Adrenal gland (tissue), 19 donors: Measurements from ENCODE around the gene RAG1. TPM values are rescaled to one million over a fixed set of nuclear protein-coding genes. Genes with fewer than 3 reads are reported as not detected.

Experiments used
- DNase-seq, 7 donors: peaks; one replicate each; pipeline ENCODE4 v3.0.0-alpha.2; 2019 to 2020
- H3K27ac ChIP-seq, 5 donors: fragments of 200-600 bp; sonication (generic) in 4 of 5; 1 replicate in 3 of 5; 2 replicates in 2 of 5; pipeline versions ENCODE4 v1.5.1 to v1.8.0; 2016 to 2020; ENCODE audit warnings: mild to moderate bottlenecking in 1 of 5
- H3K27me3 ChIP-seq: fragments of 200-600 bp; 2 replicates; pipeline ENCODE4 v1.8.0; 2021
- H3K36me3 ChIP-seq, 2 donors: fragments of 200-600 bp; replicated peaks in 1 of 2; 1 replicate in 1 of 2; 2 replicates in 1 of 2; pipeline versions ENCODE4 v1.5.1 to v1.8.0; 2018 to 2022
- H3K4me1 ChIP-seq, 2 donors: fragments of 200-600 bp; replicated peaks in 1 of 2; 1 replicate in 1 of 2; 2 replicates in 1 of 2; pipeline versions ENCODE4 v1.5.1 to v1.8.0; 2018 to 2021
- H3K4me3 ChIP-seq, 4 donors: fragments of 200-600 bp; sonication (generic) in 3 of 4; one replicate each; pipeline ENCODE4 v1.5.1; 2016 to 2018
- H3K9me3 ChIP-seq, 3 donors: fragments of 200-600 bp; sonication (generic) in 1 of 3; replicated peaks in 1 of 3; 1 replicate in 2 of 3; 2 replicates in 1 of 3; pipeline versions ENCODE4 v1.5.1 to v1.8.0; 2016 to 2021
- CTCF ChIP-seq, 6 experiments: fragments of 450-650 bp in 4 of 6; fragments of 200-600 bp in 2 of 6; sonication (generic) in 1 of 6; IDR thresholded peaks; 1 replicate in 5 of 6; 2 replicates in 1 of 6; pipeline versions ENCODE4 v1.5.1 to v1.8.0; 2016 to 2021; ENCODE audit warnings: antibody characterized with exemption in 6 of 6, mild to moderate bottlenecking in 2 of 6, moderate library complexity in 1 of 6
- POLR2A ChIP-seq, 2 donors: fragments of 450-650 bp; IDR thresholded peaks; one replicate each; pipeline ENCODE4 v1.6.1; 2017; ENCODE audit warnings: antibody characterized with exemption in 2 of 2, mild to moderate bottlenecking in 2 of 2, moderate library complexity in 1 of 2
- WGBS, 4 donors: extraction: QIAGEN DNeasy Blood & Tissue Kit in 2 of 4; methylation state at CpG; one replicate each; pipeline versions ENCODE4 v1.1.5 to v1.1.7; 2013 to 2017; 5-methylcytosine and 5-hydroxymethylcytosine counted together
- intact Hi-C, 2 donors: fragments of 100-400 bp; cut with DNase I; formaldehyde crosslinking; loops; one replicate each; pipeline versions ENCODE4 v1.14.1 to v1.15.0; 2022 to 2023
- long read RNA-seq, 10 donors: library from polyadenylated mRNA in 3 of 10; unstranded in 2 of 10; stranded (forward) in 1 of 10; transcript quantifications; one replicate each; pipeline ENCODE4 v2.0.0 and lab custom pipeline, GENCODE V29; 2021 to 2026
- polyA plus RNA-seq, 3 donors: library from polyadenylated mRNA; stranded (reverse); fragments of 200-250 nt in 2 of 3; fragments of 350-450 nt in 1 of 3; fragmentation: Illumina TruSeq in 1 of 3; extraction: RNeasy Lipid Tissue Mini Kit (QIAGEN cat#74804) in 1 of 3; gene quantifications; one replicate each; pipeline ENCODE4 v1.2.3, GENCODE V29; 2013 to 2014
- total RNA-seq, 9 donors: library from RNA; depleted of rRNA in 4 of 9; stranded (reverse); fragments of >200 nt in 4 of 9; fragments of 120-200 nt in 1 of 9; fragmentation: NEBNext Ultra II Directional in 1 of 9; extraction: Animal tissue kit (Norgen Biotek cat#: 25700) in 1 of 9; gene quantifications; one replicate each; pipeline versions ENCODE4 v1.1.0 to v1.2.4, GENCODE V29; 2013 to 2023
- donor health status: healthy with polysubstance abuse.
- donor health status: Bipolar disorder and iron deficiency.
- donor health status: DM: yes; HTN: yes; CAD: no.
- donor health status: DM: no; HTN: no; CAD: no.
- donor health status: DM: no; HTN: no; CAD: no.
- donor health status: DM: yes; HTN: yes; CAD: no.

Gene RAG1
- total RNA-seq (1 to 10 TPM; 1.1 to 3.5 (median 2.0) TPM), polyA plus RNA-seq (1 to 10 TPM in 1 of 3 donors, under 1 TPM in 2; 0.17 to 1.3 (median 0.97) TPM)
- long read RNA-seq, donor 1 = 0 reads
- long read RNA-seq, donor 2 = 0 reads
- long read RNA-seq, donor 3, full-length matches to known transcripts = 4 of 4 reads
- long read RNA-seq, donor 3, partial matches to known transcripts = 0 of 4 reads
- long read RNA-seq, donor 3, other reads (novel, unspliced or antisense) = 0 of 4 reads
- long read RNA-seq, donor 4 = 0 reads
- long read RNA-seq, donor 5, partial matches to known transcripts = 0 of 1 reads
- long read RNA-seq, donor 5, other reads (novel, unspliced or antisense) = 1 of 1 reads
- long read RNA-seq, donor 6 = 0 reads
- long read RNA-seq, donor 7 = 0 reads
- long read RNA-seq, donor 8 = 0 reads
- long read RNA-seq, donor 9, full-length matches to known transcripts = 1 of 1 reads
- long read RNA-seq, donor 9, partial matches to known transcripts = 0 of 1 reads
- long read RNA-seq, donor 9, other reads (novel, unspliced or antisense) = 0 of 1 reads
- long read RNA-seq, donor 10 = 0 reads

GRCh38 chr11:36567694-36568093 is at the start of gene RAG1:
Gene RAG1, plus strand, starts transcription at chr11:36568007. Its CDS starts 5,298 bp downstream, at chr11:36573305.
- WGBS, 4 donors = 90 to 100% (median 93%) methylated on average over 1 of the region's 1 CpG
- TF ChIP-seq POLR2A (IDR thresholded peaks at IDR 0.05) (no peak), CTCF (IDR thresholded peaks at IDR 0.05) (no peak)
- Histone ChIP-seq H3K4me1 (peaks cover 0 to 5% of the 10 kb centered on the region in 2 donors), H3K4me3 (no peak within 1 kb of the TSS), H3K9me3 (no peaks in the 10 kb centered on the region), H3K27ac (no peak within 1 kb of the TSS), H3K36me3 (no peaks in the 10 kb centered on the region), H3K27me3 (no peaks in the 10 kb centered on the region)
- DNase-seq = no peak
- intact Hi-C loops = loop anchor here (5.0 kb wide), 2 partner anchors 105 to 180 kb away; no protein-coding TSS in a partner anchor

- Histone ChIP-seq H3K4me1 (no peaks in the 10 kb centered on the region), H3K27me3 (no peaks in the 10 kb centered on the region), H3K36me3 (no peaks in the 10 kb centered on the region), H3K4me3 (no peak overlapping the region), H3K9me3 (no peaks in the 10 kb centered on the region), H3K27ac (no peak overlapping the region)
- TF ChIP-seq CTCF (IDR thresholded peaks at IDR 0.05) (no peak), POLR2A (IDR thresholded peaks at IDR 0.05) (no peak)
- intact Hi-C loops = no loop called here
- no peak for DNase-seq
Observed at GRCh38 chr11:36530840-36531239, 37.0 kb upstream of the RAG1 start.

GRCh38 chr11:36532941-36533601 is 34.7 kb upstream of the RAG1 start:
- DNase-seq = no peak
- TF ChIP-seq CTCF (IDR thresholded peaks at IDR 0.05) = no peak
- no peak for TF ChIP-seq POLR2A (IDR thresholded peaks at IDR 0.05)
- intact Hi-C loops = no loop called here
- no peaks in the 10 kb centered on the region for H3K4me1 ChIP-seq
- no peaks in the 10 kb centered on the region for H3K9me3 ChIP-seq
- no peak overlapping the region for H3K27ac ChIP-seq
- H3K27me3 ChIP-seq = no peaks in the 10 kb centered on the region
- 46 to 54% (median 52%) methylated on average over 5 to 8 of the region's 8 CpGs for WGBS, 4 donors
- no peaks in the 10 kb centered on the region for H3K36me3 ChIP-seq
- H3K4me3 ChIP-seq = no peak overlapping the region

- no peaks in the 10 kb centered on the region for H3K27me3 ChIP-seq
- no peak overlapping the region for H3K27ac ChIP-seq
- intact Hi-C loops = no loop called here
- 77 to 84% (median 81%) methylated on average over 3 of the region's 3 CpGs for WGBS, 4 donors
- no peaks in the 10 kb centered on the region for H3K4me1 ChIP-seq
- TF ChIP-seq CTCF (IDR thresholded peaks at IDR 0.05) (no peak), POLR2A (IDR thresholded peaks at IDR 0.05) (no peak)
- no peaks in the 10 kb centered on the region for H3K9me3 ChIP-seq
- no peak overlapping the region for H3K4me3 ChIP-seq
- no peak for DNase-seq
- no peaks in the 10 kb centered on the region for H3K36me3 ChIP-seq
Observed at GRCh38 chr11:36534276-36534840, 33.4 kb upstream of the RAG1 start.
